HG03025 (cell line): ENCODE data around the gene CHCHD4.
"Not testable (repeated sequence)": the region's sequence is repeated elsewhere in the genome, so short reads cannot be mapped to it uniquely, and the experiment has no call there.

Experiments
- ATAC-seq: cut with Tn5 transposase; IDR thresholded peaks from one replicate; pipeline ENCODE4 v1.9.1; 2021; ENCODE audit warnings: mild to moderate bottlenecking, moderate library complexity; ENCODE audit not compliant: unreplicated experiment, low FRiP score

Gene CHCHD4

DNA sequence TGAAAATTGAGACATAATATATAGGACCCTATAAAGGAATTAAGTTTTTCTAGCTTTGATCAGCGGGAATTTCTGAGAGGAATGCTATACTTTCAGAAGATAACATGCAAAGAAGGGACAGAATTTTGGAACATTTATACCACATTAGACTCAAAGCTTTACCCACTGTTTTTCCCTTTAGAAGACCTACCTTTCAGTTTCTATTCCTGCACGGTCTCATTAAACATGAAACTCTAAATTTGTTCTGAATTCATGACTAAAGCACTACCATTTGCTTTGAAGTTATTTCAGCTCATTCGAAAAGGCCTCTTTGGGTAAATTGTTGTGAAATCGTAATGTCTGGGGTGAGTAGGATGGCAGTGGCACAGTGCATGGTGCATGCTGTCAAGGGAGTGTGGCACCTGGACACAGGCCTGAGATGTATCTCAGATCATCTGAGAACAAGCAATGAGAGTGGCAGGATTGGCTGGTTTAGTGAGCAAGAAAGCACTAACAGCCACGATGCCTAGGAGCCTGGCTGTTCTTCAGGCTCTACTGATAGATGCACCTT lies 42.5 kb downstream of the CHCHD4 start:
- ATAC-seq = no peak

DNA sequence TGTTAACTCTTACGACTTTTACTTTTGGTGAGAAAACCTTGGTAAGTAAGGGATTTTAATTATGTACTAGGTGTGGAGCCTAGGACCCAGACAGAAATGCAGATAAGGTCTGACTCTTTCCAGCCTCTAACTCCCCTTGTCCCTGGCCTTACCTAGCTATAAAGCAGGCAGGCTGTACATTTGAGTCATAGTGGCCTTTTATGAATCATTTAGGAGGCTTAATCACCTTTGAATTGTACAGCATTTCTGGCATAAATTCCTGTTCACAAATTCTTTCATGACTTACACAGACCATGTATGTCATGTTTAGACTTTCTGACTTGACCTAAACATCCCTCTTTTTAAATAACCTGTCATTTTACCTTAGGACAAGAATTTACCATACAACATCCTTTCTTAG lies 47.4 kb downstream of the CHCHD4 start:
- ATAC-seq = no peak

DNA sequence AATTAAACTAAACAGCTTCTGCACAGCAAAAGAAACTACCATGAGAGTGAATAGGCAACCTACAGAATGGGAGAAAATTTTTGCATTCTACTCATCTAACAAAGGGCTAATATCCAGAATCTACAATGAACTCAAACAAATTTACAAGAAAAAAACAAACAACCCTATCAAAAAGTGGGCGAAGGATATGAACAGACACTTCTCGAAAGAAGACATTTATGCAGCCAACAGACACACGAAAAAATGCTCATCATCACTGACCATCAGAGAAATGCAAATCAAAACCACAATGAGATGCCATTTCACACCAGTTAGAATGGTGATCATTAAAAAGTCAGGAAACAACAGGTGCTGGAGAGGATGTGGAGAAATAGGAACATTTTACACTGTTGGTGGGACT lies 49.4 kb downstream of the CHCHD4 start:
- not testable (repeated sequence) for ATAC-seq

DNA sequence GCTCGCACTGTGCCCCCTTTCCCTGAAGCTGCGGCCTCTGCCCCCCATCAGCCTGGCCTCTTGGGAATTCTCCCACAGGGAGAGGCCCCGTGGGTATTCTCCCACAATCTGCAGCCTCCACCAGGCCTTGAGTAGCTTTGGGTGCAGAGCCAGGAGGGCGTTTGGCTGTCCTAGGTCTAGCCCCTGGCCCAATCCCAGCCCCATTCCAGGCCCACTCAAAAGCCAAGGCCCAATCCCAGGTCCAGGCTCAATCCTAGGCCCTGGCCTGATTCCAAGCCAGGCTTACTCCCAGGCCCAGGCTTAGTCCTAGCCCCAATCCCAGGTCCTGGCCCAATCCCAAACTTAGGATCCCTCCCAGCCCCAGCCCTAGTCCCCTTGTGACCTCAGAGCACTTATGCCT lies 59.8 kb downstream of the CHCHD4 start:
- ATAC-seq = no peak

DNA sequence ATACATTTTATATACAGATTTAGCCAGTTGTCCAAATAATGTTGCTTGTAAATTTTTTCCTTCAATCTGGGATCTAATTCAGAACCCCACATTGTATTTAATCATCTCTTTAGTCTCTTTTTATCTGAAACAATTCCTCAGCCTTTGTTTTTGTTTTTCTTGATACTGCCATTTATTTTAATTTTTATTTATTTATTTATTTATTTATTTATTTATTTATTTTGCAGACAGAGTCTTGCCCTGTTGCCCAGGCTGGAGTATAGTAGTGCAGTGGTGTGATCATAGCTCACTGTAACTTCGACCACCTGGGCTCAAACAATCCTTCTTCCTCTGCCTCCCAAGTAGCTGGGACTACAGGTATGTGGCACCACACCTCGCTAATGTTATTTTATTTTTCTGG lies 61.5 kb downstream of the CHCHD4 start:
- ATAC-seq = no peak
